ENCODE data around the gene FBLN2. TPM values are rescaled to one million over a fixed set of nuclear protein-coding genes. Genes with fewer than 3 reads are reported as not detected.

FBLN2 gene
- total and polyA plus RNA-seq, 2 of the 4 experiments (the other 2 are of a cell fraction): 11.8 to 60.8 TPM

DNA sequence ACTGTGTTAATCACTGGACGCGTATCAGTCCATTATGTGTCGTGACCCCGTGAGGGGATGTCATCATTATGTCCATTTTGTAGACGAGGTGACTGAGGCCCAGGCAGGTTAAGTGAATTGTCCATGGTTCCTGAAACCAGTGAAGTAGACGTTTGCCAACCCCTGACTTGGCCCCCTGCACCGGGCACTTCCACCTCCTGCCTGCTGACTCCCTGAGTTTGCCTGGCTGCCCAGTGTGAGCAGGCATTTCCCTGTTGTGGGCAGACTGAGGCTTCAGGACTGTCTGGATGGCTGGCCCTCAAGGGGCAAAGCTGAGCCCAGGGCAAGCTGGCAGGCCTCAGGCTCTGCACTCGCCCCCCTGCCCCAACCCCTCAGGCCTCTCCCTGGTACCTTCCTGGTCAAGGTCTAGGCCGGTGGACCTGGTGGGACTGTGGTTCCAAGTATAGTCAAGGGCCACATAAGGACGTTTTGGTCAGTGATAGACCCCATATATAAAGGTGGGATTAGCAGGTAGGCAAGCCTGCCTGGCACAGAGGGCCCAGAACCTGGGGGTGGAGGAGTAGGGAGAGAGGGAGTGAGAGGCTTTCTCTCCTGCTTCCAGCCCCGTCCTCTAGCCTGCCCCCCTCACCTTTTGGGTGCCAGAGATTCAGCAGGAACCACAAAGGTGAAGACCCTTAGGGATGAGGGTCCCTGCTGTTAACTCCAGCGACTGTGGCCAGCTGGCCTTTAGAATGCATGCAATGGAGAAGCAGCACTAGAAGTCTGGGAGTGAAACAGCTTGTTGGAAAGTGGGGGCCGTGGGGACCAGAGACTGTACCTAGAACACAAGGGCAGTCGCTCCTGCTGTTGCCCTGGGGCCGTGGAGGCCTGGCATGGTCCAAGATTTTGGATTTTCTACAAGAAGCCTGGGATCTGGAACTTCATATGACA is 34.6 kb downstream of the FBLN2 start (continued):
- TF ChIP-seq, protein P1, sequence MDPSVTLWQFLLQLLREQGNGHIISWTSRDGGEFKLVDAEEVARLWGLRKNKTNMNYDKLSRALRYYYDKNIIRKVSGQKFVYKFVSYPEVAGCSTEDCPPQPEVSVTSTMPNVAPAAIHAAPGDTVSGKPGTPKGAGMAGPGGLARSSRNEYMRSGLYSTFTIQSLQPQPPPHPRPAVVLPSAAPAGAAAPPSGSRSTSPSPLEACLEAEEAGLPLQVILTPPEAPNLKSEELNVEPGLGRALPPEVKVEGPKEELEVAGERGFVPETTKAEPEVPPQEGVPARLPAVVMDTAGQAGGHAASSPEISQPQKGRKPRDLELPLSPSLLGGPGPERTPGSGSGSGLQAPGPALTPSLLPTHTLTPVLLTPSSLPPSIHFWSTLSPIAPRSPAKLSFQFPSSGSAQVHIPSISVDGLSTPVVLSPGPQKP (IDR thresholded peaks at IDR 0.05; ENCODE audit: borderline replicate concordance, low read depth, low read length): no peak
- TF ChIP-seq SMC3 (IDR thresholded peaks at IDR 0.05; ENCODE audit: low read depth, low read length): no peak
- no peak for TF ChIP-seq MAFK (IDR thresholded peaks at IDR 0.05; ENCODE audit: low read depth, low read length)

All from IMR-90 (cell line).